Eye (tissue), 1 donor: ENCODE data around the gene USF2.
"Not testable (repeated sequence)": the region's sequence is repeated elsewhere in the genome, so short reads cannot be mapped to it uniquely, and the experiment has no call there.

Experiments used
- DNase-seq: peaks from one replicate; pipeline ENCODE4 v3.0.0-alpha.2; 2015

USF2 gene, protein sequence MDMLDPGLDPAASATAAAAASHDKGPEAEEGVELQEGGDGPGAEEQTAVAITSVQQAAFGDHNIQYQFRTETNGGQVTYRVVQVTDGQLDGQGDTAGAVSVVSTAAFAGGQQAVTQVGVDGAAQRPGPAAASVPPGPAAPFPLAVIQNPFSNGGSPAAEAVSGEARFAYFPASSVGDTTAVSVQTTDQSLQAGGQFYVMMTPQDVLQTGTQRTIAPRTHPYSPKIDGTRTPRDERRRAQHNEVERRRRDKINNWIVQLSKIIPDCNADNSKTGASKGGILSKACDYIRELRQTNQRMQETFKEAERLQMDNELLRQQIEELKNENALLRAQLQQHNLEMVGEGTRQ

DNA sequence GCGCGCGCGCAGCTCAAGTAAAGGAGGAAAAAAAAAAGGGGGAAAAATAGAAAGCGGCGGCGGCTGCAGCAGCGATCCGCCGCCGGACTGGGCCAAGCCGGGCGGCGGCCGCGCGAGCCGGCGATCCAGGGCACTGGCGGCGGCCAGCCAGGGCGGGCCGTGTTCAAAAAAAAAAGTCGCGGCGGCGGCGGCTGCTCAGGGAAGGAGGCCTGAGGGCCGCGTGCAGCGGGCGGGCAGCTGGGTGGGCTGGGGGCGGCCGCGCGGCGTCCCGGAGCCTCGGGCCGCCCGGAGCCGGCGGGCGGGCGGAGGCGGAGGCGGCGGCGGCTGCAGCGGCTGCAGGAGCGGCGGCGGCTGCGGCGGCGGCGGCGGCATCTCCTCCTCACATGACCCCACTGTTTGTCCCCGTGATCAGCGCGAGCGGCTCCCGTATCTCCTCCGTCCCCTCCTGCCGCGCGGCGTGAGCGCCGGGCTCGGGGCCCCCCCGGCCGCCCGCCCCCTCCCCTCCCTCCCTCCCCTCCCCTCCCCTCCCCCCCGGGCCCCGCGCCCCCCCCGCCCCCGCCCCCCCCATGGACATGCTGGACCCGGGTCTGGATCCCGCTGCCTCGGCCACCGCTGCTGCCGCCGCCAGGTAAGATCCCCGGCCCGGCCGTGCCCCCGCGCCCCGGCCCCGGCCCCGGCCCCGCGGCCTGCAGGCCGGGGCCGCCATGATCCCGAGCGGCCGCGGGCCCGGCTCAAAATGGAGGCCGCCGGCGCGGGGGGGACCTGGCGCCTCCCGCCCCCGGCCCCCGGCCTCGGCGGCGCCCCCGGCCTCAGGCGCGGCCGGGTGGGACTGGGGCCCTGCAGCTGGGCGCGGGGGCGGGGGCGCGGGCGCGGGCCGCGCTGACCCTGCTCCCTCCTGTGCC lies at the start of gene USF2:
Gene USF2, plus strand, starts transcription at position 427 of the 902 bp plus-strand sequence. Its CDS starts 140 bp downstream, at position 567.
- DNase-seq, result peak; percentile 85

DNA sequence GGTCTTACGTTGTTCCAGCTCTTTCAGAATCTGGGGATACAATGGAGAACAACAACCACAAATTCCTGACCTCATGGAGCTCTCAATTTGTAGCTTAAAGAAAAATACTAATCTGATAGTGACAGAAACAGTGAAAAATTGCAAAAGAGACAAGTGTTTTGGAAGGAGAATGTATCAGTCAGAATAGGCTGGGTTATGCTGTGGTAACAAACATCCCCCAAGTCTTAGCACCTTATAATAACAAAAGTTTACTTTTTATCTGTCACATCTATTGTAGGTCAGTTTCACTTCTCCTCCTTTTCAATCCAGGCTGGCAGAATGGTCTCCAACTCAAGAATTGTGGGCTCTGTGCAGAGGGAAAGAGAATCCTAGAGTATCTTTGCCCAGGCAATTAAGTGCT lies 49.8 kb upstream of the USF2 start:
- DNase-seq, result no peak

DNA sequence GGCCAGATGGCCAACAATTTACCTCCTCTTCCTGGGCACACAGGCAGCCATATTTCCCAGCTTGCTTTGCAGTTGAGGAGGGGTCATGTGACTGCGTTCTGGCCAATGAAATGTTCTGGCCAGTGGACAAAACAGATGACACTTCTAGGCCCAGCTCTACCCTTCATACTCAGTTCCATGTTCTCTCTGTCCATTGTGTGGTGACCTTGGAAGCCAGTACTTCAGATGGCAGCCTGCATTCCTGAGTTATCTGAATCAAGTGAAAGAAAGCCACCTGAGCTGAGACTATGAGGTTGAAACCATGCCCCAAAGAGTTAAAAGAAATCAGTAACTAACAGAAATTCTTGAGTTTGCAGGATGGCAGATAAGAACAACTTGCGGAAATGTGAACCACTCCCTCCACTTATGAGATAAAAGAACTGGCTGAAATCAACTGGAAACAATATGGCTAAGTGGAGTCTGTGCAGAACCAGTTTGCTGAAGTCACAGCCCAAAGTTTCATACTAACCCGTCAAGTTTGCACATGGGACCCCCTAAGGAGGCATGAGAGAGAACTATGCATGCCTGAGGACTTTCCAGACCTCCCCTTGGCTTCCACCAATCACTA lies 48.3 kb upstream of the USF2 start:
- peak; percentile 9 for DNase-seq

DNA sequence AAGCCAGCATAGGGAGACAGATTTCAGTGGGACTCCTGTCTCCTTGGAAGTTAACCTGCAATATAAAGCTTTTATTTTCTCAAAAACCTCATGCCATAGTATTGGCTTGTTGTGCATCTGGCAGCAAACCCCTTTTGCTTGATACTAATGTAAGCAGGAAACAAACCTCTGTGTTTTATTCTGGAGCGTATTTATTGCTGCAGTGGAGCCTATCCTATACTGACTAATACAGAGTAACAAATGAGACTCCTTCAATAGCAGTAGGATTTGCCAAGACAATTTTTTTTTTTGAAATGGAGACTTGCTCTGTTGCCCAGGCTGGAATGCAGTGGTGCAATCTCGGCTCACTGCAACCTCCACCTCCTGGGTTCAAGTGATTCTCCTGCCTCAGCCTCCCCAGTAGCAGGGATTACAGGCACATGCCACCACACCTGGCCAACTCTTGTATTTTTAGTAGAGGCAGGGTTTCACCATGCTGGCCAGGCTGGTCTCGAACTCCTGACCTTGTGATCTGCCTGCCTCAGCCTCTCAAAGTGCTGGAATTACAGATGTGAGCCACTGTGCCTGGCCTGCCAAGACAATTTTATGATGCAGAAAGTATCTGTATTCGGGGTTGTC lies 47.7 kb upstream of the USF2 start:
- DNase-seq, result not testable (repeated sequence)

DNA sequence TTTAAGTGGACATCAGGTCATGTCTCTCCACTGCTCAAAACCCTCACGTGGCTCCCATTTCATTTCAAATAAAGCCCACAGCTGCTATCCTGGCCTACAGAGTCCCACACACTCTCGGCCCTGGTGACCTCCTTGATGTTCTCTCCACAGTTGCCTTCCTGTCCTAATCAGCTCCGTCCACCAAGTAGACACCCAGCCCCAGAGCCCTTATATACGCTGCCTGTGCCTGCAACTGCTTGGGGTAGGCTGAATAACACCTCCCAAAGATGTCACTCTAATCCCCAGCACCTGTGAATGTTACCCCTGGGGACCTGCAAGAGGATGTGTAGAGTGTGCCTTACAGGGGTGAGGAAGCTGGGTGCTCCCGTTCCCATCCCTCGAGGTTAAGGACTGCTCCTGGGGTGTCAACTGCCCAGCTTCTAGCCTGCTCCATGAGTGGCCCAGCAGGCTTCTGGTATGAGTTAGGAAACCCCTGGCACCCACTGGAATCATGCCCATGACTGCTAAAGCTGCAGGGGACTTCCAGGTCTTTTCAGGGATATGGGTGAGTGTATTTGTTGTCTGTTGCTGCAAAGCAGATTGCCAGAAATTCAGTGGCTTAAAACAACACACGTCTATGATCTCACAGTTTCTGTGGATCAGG lies 46.3 kb upstream of the USF2 start:
- no peak for DNase-seq

DNA sequence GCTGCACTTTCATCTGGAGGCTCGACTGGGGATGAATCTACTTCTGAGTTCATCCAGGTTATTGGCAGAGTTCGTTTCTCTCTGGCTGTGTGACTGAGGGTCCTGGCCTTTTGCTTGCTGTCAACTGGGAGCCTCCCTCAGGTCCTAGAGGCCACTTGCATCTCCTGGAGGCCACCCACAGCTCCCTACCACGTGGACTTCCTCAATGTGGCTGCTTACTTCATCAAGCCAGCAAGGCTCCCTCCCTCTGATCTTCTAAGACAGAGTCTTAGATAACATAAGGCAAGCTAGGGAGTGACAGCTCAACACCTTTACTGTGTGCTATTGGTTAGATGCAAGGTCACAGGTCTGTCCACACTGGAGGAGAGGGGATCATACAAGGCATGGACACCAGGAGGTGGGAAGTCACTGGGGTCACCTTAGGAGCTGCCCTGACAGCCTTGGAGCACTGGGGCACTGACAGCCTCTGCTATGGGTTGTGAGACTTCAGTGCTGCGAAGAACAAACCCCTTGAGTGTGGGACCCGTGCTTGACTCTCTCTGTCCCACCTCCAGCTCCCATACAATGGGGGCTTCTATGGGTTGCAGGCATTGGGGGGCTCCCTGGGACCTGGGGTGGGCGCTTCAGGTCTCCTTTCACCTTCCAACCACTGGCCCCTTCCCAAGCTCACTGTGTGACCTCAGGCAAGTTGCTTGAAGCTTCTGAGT lies 45.5 kb upstream of the USF2 start:
- no peak for DNase-seq

DNA sequence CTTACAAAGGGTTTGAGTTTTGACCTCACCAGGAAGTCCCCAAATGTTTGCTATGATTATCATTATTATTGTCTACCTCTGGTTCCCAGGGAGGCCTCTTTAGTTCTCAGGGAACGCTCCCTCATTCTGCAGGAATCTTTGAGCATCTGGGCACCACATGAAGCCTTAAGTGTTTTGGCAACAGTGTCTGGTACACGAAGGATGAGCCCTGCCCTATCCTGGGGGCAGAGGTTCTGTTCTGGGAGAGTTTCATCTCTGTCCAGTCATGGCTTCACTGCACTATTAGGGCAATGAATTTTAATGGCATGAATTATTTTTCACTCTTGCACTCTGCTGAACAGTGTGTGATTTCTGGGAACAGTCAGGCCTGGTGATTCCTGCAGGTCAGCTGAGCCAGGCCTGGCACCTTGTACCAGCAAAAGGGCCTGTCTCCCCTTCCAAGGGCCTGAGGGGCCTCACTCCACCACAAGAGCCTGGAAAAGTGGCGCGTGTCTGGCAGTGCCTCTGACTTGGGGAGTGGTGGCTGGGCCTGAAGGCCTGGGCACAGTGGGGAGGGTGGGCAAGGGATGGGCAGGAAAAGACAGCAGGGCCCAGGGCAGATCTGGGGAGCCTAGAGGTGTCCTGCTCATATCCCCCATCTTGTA lies 44.8 kb upstream of the USF2 start:
- peak; percentile 17 for DNase-seq

DNA sequence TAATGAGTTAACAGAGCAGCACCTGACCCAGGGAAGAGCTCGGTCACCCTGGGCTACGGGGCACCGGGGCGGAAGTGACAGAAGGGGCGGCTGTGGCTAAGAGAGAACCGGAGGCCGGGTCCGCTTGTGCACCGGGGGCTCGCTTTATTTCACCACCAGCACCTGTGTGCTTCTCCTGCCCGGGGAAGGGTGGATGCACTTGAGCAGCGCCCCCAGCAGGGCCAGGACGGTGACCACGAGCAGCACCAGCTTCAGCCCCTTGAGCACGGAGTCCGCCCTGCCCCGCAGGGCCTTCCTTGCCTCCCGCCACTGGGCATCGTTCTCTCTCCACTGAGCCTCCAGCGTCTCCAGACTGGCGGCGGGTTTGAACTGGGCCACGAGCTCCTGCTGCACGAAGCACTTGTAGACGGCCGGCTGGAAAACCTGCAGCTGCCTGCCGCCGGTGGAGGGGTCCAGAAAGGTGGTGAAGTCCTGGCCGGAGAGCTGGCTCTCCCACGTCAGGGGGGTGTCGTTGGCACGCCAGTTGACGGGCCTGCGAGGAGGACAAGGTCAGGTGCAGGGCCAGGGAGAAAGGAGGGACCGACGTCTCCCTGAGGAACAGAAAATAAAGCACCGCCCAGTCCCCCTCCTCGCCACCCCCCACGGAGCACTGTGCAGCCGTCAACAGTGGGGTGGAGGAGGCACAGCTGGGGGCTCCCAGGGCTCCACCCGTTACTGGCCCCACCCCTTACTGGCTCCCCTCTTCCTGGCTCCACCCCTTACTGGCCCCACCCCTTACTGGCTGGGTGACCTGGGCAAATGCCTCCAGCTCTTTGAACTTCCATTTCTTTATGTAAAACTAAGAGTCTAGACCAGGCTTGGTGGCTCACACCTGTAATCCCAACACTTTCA lies 43.8 kb upstream of the USF2 start:
- peak; percentile 12 for DNase-seq

DNA sequence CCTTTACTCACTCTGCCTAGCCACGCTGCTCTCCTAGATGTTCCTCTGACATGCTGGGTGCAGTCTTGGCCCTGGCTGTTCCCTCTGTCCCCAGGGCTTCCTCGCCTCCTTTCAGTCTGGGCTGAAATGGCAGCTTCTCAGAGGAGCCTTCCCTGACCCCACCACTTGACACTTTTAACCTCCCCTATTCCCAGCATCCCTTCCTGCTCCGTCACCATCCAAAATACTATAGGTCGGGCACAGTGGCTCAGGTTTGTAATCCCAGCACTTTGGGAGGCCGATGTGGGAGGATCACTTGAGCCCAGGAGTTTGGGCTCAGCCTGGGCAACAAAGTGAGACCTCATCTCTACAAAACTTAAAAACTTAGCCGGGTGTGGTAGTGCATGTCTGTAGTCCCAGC lies 42.8 kb upstream of the USF2 start:
- no peak for DNase-seq

DNA sequence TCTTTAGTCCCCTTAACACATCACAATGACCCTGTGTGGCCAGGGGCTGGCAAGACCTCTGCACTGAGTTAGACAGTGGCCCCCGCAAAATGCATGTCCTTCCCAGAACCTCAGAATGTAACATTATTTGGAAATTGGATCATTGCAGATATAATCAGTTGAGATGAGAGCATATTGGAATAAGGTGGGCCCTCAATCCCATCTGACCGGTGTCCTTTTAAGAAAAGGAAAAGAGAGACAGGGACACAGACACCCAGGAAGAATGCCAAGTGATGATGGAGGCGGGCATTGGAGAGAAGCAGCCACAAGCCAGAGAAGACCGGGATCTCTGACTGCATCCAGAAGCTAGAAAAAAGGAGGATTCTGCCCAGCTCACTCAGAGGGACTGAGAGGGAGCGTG lies 42.0 kb upstream of the USF2 start:
- no peak for DNase-seq

DNA sequence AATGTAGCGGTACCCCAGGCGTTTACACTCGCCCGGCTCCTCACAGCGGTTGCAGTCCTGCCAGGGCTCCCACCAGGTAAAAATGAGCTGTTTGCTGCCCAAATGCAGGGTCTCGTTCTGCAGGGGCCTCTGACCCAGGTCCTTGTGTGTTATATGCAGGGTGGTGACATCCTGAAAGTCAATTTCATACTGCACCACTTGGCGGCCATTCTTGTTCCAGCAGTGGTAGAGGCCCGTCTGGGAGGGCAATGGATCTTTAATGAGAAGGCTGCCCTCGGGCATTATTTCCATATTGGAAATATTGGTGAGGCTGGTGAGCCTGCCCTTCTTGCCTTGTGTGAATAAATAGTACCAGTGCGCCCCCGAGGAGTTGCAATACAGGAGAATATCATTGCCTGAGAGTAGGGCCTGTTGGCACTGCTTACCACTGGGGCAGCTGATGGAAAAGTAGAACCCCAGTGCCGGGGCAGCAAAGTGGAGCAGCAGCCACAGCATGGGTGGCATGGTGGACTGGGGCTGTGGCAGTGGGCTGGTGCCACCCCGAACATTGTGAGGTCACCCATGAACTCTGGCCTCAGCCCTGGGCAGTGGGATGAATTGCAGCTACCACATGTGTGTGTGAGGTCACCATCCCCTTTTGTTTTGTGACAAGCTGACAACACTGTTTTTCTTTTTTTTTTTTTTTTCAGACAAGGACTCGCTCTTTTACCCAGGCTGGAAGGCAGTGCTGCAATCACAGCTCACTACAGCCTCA lies 40.4 kb upstream of the USF2 start, which contains the start of gene FAM187B:
Gene FAM187B, minus strand, starts transcription at position 563 of the 754 bp plus-strand sequence. Its CDS starts 59 bp downstream, at position 504.
- no peak for DNase-seq

DNA sequence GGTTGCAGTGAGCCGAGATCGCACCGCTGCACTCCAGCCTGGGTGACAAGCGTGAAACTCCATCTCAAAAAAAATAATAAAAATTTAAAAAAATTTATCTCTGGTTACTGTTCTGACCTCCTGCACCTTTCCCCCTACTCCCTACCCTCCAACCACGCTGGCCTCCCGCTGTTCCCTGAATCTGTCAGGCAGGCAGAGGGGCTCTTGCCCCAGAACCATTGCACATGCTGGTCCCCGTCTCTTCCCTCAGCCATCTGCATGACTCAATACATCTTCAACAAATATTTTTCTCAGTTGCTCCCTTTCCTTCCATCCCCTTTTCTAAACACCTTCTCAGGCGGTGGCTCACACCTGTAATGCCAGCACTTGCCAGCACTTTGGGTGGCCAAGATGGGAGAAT lies 39.2 kb upstream of the USF2 start:
- DNase-seq, result no peak

DNA sequence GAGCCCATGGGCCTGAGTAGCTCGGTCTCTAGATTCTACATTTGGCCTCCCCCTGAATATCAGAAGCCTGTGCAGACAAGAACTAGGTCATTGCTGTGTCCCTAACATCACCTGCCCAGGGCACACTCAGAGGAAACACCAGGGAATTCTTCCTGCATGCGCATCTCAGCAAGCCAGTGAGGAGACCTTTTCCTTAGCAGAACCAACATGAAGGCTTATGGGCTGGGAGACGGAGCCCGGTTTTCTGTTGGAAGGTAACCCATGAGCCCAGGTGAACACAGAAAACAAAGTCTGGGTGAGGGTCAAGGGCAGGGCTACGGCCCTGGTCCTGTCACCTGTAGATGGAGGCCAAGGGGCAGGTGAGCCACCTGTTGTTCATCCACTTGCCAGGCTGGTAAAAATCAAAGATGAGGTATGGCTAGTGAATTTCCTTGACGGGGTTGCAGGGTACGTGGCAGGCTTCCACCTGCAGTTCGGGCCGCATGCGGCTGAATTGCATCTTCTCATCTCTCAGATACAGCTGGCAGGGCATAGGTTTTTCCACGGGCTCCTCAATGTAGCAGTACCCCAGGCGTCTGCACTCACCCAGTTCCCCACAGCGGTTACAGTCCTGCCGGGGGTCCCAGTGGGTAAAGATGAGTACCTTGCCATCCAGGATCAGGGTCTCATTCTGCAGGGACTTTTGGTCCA lies 36.7 kb upstream of the USF2 start:
- no peak for DNase-seq

DNA sequence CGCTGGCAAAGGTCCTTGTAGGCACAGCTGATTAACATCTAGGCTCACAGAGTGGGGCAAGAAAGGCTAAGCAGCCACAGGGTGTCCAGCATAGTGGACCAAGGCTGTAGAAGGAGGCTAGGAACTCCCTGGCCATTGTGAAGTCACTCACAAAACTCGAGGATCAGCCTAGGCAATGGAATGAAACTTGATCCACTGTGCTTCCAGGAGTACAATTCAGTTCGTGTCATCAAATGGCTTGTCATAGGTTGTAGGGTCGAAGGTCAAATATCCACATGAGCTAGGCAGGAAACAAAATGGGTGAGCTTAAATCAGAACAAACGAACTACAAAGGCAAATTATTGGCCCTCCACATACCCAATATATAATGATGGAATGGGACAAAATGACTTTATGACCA lies 35.9 kb upstream of the USF2 start:
- no peak for DNase-seq

DNA sequence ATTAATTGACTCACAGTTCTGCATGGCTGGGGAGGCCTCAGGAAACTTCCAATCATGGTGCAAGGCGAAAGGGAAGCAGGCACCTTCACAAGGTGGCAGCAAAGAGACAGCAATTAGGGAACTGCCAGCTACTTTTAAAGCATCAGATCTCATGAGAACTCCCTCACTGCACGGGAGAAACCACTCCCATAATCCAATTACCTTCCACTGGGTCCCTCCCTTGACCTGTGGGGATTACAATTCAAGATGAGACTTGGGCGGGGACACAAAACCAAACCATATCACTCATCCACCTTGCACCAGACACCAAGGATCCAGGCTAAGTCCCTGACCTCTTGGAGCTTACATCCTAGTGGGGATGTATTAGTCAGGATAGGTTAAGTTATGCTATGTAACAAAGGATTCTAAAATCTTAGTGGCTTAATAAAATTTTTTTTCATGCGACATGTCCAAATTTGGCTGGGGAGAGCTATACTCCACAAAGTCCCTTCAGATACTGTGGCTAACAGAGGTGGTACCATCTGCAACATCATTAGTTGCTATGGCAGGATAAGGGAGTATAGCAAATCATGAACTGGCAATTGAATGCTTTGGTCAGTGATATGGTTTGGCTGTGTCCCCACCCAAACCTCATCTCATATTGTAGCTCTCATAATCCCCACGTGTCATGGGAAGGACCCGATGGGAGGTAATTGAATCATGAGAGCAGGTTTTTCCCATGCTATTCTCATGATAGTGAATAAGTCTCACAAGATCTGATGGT lies 31.9 kb upstream of the USF2 start:
- DNase-seq, result no peak

DNA sequence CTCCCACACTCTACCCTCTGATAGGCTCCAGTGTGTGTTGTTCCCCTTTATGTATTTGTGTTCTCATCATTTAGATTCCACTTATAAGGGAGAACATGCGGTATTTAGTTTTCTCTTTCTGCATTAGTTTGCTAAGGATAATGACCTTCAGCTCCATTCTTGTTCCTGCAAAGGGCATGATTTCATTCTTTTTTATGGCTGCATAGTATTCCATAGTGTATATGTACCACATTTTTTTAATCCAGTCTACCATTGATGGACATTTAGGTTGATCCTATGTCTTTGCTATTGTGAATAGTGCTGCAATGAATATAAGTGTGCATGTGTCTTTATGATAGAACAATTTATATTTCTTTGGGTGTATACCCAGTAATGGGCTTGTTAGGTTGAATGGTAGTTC lies 29.2 kb upstream of the USF2 start:
- not testable (repeated sequence) for DNase-seq

DNA sequence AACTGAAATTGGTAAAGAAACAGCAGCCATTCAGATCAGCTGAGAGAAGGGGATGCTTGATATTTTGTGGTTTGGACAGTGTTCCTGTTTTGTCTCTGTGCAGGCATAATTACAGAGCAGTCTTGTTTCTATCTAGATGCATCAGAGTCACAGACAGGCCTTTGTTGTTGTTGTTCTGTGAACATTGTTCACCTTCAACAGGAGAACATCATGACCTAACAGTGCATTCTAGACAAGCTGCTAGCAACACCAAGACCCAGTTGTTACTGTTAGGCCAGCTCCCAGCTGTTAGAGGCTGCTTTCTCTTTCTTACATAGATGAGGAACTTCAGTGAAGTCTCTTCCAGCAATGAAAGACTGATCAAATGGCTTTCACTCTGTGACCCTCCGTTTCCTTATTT lies 28.4 kb upstream of the USF2 start:
- DNase-seq, result no peak

DNA sequence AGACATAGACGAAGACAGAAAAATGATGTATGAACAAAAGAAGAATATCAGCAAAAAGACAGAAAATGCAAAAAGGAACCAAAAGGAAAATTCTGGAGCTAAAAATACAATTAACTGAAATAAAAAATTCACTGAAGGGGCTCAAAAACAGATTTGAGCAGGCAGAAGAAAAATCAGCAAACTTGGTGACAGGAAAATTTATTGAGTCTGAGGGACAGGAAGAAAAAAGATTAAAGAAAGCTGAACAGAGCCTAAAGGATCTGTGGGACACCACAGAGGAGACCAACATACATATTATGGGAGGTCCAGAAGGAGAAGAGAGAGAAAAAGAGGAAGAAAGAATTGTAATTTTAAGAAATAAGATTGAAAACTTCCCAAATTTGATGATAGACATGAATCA lies 27.3 kb upstream of the USF2 start:
- DNase-seq, result no peak
